Measurements from ENCODE around the gene UNK. TPM values are rescaled to one million over a fixed set of nuclear protein-coding genes. Genes with fewer than 3 reads are reported as not detected.
A peak's percentile ranks its signal among the peaks of the same experiment; 100 is the strongest.

The UNK gene
- total RNA-seq, 1 donor from 2014 or later, result 49.7 TPM

GRCh38 chr17:75832164-75832651 lies 47.6 kb downstream of the UNK start:
- DNase-seq (ENCODE audit: extremely low spot score, unreplicated experiment), result no peak
- Mint-ChIP-seq H3K4me1 (ENCODE audit: unreplicated experiment) (peaks cover 17% of the 10 kb centered on the region), H3K36me3 (no peaks in the 10 kb centered on the region), H3K9me3 (no peaks in the 10 kb centered on the region), H3K4me3 (peak overlapping the region; percentile 39), H3K27ac (peak overlapping the region; percentile 82), H3K27me3 (no peaks in the 10 kb centered on the region)
- no peak for TF ChIP-seq CTCF (conservative IDR thresholded peaks at IDR 0.05)

GRCh38 chr17:75832652-75833400 lies 48.2 kb downstream of the UNK start:
- peak overlapping the region; percentile 39 for H3K4me3 Mint-ChIP-seq
- H3K27me3 Mint-ChIP-seq, result no peaks in the 10 kb centered on the region
- H3K27ac Mint-ChIP-seq, result peak overlapping the region; percentile 82
- H3K4me1 Mint-ChIP-seq (ENCODE audit: unreplicated experiment), result peaks cover 20% of the 10 kb centered on the region
- no peaks in the 10 kb centered on the region for H3K36me3 Mint-ChIP-seq
- DNase-seq (ENCODE audit: extremely low spot score, unreplicated experiment), result no peak
- no peaks in the 10 kb centered on the region for H3K9me3 Mint-ChIP-seq
- TF ChIP-seq CTCF (conservative IDR thresholded peaks at IDR 0.05), result no peak

- DNase-seq (ENCODE audit: extremely low spot score, unreplicated experiment), result no peak
- no peak overlapping the region for H3K27ac Mint-ChIP-seq
- TF ChIP-seq CTCF (conservative IDR thresholded peaks at IDR 0.05), result no peak
- H3K27me3 Mint-ChIP-seq, result no peaks in the 10 kb centered on the region
- H3K4me1 Mint-ChIP-seq (ENCODE audit: unreplicated experiment), result peaks cover 18% of the 10 kb centered on the region
- H3K36me3 Mint-ChIP-seq, result no peaks in the 10 kb centered on the region
- H3K9me3 Mint-ChIP-seq, result no peaks in the 10 kb centered on the region
- H3K4me3 Mint-ChIP-seq, result no peak overlapping the region
These were observed 49.8 kb downstream of the UNK start for GRCh38 chr17:75834279-75834920.

- DNase-seq (ENCODE audit: extremely low spot score, unreplicated experiment), result no peak
- Mint-ChIP-seq H3K27ac (no peak overlapping the region), H3K4me1 (ENCODE audit: unreplicated experiment) (peaks cover 18% of the 10 kb centered on the region), H3K27me3 (no peaks in the 10 kb centered on the region), H3K36me3 (no peaks in the 10 kb centered on the region), H3K4me3 (no peak overlapping the region), H3K9me3 (no peaks in the 10 kb centered on the region)
- TF ChIP-seq CTCF (conservative IDR thresholded peaks at IDR 0.05), result no peak
These were observed 50.5 kb downstream of the UNK start for GRCh38 chr17:75834928-75835653.

GRCh38 chr17:75835654-75835987 lies 51.0 kb downstream of the UNK start:
- Mint-ChIP-seq H3K27ac (no peak overlapping the region), H3K27me3 (no peaks in the 10 kb centered on the region), H3K4me3 (no peak overlapping the region), H3K9me3 (no peaks in the 10 kb centered on the region), H3K36me3 (no peaks in the 10 kb centered on the region), H3K4me1 (ENCODE audit: unreplicated experiment) (peaks cover 18% of the 10 kb centered on the region)
- TF ChIP-seq CTCF (conservative IDR thresholded peaks at IDR 0.05), result no peak
- no peak for DNase-seq (ENCODE audit: extremely low spot score, unreplicated experiment)

Measured in type B pancreatic cell (in vitro differentiated cells).